Activated T-cell treated with anti-CD3 and anti-CD28 coated beads, Interleukin-2, amount 50 U/mL, for 4 hours (primary cell): ENCODE measurements around the gene DDIT4. TPM values are rescaled to one million over a fixed set of nuclear protein-coding genes. Genes with fewer than 3 reads are reported as not detected.
"Not testable (repeated sequence)": the region's sequence is repeated elsewhere in the genome, so short reads cannot be mapped to it uniquely, and the experiment has no call there.

ENCODE experiments used
- ATAC-seq, 2 donors: fragments of 200-7000 bp; cut with Tn5 transposase; one replicate each; pipeline ENCODE4 v1.10.0; 2021
- DNase-seq: peaks from one replicate; pipeline ENCODE4 v3.0.0-alpha.2; 2020
- H3K27me3 Mint-ChIP-seq: one replicate; pipeline ENCODE4 v1.8.0; 2021; ENCODE audit warnings: low read depth, mixed read lengths
- H3K36me3 Mint-ChIP-seq: one replicate; pipeline ENCODE4 v1.8.0; 2022; ENCODE audit warnings: mixed read lengths; ENCODE audit not compliant: insufficient read depth
- H3K4me1 Mint-ChIP-seq: one replicate; pipeline ENCODE4 v1.8.0; 2021; ENCODE audit warnings: low read depth, mixed read lengths
- H3K4me3 Mint-ChIP-seq: one replicate; pipeline ENCODE4 v1.8.0; 2021; ENCODE audit warnings: mild to moderate bottlenecking, moderate library complexity, mixed read lengths
- H3K9me3 Mint-ChIP-seq: one replicate; pipeline ENCODE4 v1.8.0; 2021; ENCODE audit warnings: mixed read lengths
- total RNA-seq, 3 donors: library from RNA; stranded (reverse); gene quantifications; one replicate each; pipeline ENCODE4 v1.2.1, GENCODE V29; 2021

DDIT4 gene, protein sequence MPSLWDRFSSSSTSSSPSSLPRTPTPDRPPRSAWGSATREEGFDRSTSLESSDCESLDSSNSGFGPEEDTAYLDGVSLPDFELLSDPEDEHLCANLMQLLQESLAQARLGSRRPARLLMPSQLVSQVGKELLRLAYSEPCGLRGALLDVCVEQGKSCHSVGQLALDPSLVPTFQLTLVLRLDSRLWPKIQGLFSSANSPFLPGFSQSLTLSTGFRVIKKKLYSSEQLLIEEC
- total RNA-seq, result 100 to 1,000 TPM; 240 to 268 (median 263) TPM

DNA sequence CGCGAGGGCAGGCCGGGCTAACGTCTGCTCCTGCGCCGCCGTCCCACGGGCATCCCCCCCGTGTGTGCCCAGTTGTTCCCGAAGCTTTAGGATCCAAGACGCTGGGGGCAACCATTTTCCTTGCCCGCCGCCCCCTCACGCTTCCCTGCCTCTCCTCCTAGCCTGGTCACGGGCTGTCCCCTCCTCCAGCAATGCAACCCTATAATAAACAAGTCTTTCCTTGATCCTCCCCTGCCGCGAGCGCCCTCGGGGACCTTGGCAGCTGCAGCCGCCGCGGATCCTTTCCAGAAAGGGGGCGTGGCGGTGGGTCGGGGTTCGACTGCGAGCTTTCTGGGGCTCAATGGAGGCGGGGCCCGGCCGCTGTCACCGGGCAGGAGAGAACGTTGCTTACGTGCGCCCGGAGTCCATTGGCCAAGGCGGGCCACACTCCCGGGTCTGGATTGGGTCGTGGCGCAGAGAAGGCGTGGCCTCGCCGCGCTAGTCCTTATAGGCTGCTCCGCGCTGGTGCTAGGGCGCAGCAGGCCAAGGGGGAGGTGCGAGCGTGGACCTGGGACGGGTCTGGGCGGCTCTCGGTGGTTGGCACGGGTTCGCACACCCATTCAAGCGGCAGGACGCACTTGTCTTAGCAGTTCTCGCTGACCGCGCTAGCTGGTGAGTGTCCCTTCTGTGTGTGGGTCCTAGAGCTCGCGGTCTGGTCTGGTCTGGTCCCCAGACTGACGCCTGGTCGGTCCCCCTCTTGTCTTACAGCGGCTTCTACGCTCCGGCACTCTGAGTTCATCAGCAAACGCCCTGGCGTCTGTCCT lies at the start of gene DDIT4:
DDIT4 (plus strand) TSS at position 515 of the 803 bp plus-strand sequence. CDS start 293 bp downstream, outside the sequence.
- Mint-ChIP-seq H3K36me3 (peaks cover 25% of the 10 kb centered on the region), H3K9me3 (no peaks in the 10 kb centered on the region), H3K4me3 (peak within 1 kb of the TSS; percentile 98), H3K4me1 (peaks cover 42% of the 10 kb centered on the region), H3K27me3 (no peaks in the 10 kb centered on the region)
- DNase-seq (peak; percentile 97), ATAC-seq (peak; percentile 93 to 95)

DNA sequence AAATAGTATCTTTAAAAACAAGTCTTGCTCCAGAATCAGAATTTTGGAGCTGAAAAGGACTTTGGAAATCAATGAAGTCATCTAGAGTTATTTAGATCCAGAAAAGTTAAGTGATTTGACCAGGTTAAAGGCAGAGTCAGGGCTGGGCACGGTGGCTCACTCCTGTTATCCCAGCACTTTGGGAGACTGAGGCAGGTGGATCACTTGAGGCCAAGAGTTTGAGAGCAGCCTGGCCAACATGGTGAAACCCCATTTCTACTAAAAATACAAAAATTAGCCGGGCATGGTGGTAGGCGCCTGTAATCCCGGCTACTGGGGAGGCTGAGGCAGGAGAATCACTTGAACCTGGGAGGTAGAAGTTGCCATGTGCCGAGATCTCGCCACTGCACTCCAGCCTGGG lies 49.5 kb upstream of the DDIT4 start:
- not testable (repeated sequence) for H3K9me3 Mint-ChIP-seq, DNase-seq, H3K4me3 Mint-ChIP-seq, ATAC-seq, H3K27me3 Mint-ChIP-seq
- H3K36me3 Mint-ChIP-seq, result peaks cover 18% of the 10 kb centered on the region
- peaks cover 52% of the 10 kb centered on the region for H3K4me1 Mint-ChIP-seq

DNA sequence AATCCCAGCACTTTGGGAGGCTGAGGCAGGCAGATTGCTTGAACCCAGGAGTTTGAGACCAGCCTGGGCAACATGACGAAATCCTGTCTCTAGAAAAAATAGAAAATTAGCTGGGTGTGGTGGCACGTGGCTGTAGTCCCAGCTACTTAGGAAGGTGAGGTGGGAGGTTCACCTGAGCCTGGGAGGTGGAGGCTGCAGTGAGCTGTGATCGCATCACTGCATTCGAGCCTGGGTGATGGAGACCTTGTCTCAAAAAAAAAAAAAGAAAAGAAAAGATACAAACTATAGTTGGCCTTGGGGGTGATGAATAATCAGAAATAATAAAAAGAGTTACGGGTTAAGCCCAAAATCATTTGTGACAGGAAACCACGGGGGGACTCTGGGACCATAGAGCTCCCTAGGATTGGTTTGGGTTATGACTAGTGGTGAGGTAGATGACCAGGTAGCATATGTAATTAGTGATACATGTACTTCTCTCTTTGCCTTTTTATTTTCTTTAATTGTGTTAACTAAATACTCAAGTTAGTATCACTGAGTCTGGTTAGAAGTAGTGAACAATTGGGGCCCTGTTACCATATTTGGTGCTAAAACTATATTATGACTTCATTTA lies 47.2 kb upstream of the DDIT4 start:
- Mint-ChIP-seq H3K27me3 (no peaks in the 10 kb centered on the region), H3K4me1 (peaks cover 51% of the 10 kb centered on the region), H3K4me3 (no peak overlapping the region), H3K36me3 (peaks cover 25% of the 10 kb centered on the region), H3K9me3 (no peaks in the 10 kb centered on the region)
- ATAC-seq (no peak), DNase-seq (no peak)

DNA sequence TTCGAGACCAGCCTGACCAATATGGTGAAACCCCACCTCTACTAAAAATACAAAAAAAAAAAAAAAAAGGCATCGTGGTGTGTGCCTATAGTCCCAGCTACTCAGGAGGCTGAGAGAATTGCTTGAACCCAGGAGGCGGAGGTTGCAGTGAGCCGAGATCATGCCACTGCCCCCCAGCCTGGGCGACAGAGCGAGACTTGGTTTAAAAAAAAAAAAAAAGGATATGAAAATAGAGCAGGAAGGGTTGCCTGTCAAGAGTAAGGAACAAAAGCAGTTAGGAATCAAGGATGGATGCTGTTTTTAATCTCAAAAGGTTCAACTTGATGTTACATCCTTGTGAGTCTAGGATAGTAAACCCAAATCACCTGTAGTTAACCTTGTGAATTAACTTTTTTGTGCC lies 45.9 kb upstream of the DDIT4 start:
- Mint-ChIP-seq H3K9me3 (no peaks in the 10 kb centered on the region), H3K27me3 (no peaks in the 10 kb centered on the region), H3K4me3 (no peak overlapping the region), H3K36me3 (peaks cover 26% of the 10 kb centered on the region), H3K4me1 (peaks cover 47% of the 10 kb centered on the region)
- DNase-seq, result no peak
- no peak for ATAC-seq

DNA sequence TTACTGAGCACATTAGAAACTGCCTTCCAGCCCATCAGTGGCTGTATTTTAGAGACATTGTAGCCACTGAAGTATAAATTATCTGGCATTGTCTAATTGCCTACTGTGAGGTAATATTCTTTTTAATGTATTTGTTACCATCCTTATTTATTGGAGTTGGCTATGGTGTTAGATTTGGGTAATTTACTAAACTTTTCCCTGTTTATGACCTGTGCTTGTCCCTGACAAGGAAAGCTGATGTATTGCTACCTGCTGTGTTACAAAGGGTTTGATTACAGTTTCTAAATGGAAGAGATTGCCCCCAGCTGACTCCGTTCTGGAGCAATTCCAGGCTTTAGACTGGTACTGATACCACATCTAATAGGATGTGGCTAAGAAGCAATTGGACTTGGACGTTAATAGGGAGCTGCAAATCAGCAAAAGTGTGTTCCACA lies 45.4 kb upstream of the DDIT4 start:
- peaks cover 43% of the 10 kb centered on the region for H3K4me1 Mint-ChIP-seq
- H3K4me3 Mint-ChIP-seq, result no peak overlapping the region
- no peaks in the 10 kb centered on the region for H3K9me3 Mint-ChIP-seq
- no peaks in the 10 kb centered on the region for H3K27me3 Mint-ChIP-seq
- H3K36me3 Mint-ChIP-seq, result peaks cover 30% of the 10 kb centered on the region
- ATAC-seq (no peak), DNase-seq (no peak)

DNA sequence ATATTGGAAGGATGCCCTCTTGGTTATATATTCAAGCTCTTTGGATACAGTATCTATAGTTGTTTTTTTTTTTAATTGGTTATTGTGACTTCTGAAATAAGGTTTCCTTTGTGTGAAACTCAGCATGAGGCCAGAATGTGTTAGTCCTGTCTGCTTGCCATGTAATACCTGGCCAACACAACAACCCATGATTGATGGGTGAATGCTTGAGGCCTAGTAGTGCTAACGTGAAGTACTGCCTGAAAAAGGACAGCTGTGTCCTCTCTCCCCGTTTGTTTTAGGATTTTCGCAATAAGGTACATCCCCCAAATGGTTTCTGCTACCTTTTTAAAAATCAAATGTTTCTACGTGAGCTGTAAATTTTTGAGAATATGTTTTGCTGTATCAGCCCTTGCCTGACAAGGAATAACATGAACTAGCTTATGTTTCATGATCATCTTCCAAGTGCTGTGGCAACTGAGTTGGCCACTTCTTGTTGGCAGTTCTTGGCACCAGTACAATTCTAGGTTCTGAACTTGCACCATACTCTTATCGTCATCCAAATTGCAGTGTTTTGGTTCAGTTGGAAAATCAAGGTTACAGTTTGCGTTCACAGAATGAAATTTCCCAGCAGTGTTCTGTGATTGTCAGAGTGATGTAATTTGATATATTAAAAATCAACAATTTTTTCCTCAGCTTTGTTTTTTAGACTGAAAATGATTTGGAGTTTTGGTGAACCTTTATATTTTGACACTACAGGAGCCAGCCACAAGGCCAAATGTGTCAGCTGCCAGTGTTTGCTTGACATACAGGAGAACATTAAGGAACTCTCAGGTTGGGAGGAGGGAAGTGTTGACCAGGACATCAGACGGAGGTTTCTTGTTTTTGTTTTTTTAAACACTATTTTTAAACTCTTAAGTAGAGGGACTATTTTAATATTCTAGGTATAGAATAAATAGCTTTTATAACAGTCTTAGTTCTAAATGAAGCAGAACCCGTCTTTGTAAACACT lies 44.2 kb upstream of the DDIT4 start:
- no peak for ATAC-seq
- no peaks in the 10 kb centered on the region for H3K9me3 Mint-ChIP-seq
- H3K36me3 Mint-ChIP-seq, result peaks cover 25% of the 10 kb centered on the region

DNA sequence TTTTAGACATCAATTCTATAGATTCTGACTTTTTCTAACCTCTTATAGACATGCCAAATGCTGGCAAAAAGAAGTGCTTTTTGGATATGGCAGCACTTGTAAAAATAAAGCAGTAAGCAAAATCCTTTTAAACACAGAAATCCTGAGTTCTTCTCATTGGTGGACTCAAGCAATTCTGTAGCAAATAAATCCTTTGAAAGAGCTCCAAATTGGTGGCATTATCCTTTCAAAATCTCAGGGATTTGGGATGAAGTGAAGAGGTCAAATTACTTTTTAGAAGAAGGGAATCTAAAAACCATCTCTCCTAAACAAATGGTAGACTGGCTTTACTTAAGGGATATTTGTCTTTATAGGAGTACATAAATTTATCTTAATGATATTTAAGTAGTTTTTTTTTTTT lies 40.1 kb upstream of the DDIT4 start:
- Mint-ChIP-seq H3K4me1 (peaks cover 15% of the 10 kb centered on the region), H3K36me3 (peaks cover 34% of the 10 kb centered on the region), H3K9me3 (no peaks in the 10 kb centered on the region), H3K4me3 (no peak overlapping the region), H3K27me3 (no peaks in the 10 kb centered on the region)
- DNase-seq (no peak), ATAC-seq (no peak)

More for the DNA sequence above, 44.2 kb upstream of the DDIT4 start:
- H3K4me3 Mint-ChIP-seq, result no peak overlapping the region
- no peak for DNase-seq
- H3K27me3 Mint-ChIP-seq, result no peaks in the 10 kb centered on the region
- H3K4me1 Mint-ChIP-seq, result peaks cover 34% of the 10 kb centered on the region

DNA sequence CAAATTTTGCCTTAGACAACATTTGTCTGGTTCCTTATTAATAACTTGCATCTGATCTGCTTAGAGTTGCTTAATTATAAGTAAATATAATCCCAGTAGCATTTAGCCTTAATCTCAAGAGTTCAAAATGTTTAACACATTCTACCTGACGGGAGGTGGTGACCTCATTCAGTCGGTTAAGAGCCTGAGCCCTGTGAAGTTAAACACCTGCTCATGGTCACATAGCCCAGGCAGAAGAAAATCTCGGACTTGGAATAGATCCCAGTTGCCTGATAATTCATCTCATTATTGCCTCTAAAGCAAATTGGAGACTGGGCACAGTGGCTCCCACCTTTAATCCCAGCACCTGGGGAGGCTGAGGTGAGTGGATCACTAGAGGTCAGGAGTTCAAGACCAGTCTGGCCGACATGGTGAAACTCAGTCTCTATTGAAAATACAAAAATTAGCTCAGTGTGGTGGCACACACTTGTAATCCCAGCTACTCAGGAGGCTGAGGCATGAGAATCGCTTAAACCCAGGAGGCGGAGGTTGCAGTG lies 39.1 kb upstream of the DDIT4 start:
- H3K9me3 Mint-ChIP-seq, result no peaks in the 10 kb centered on the region
- H3K27me3 Mint-ChIP-seq, result no peaks in the 10 kb centered on the region
- ATAC-seq (no peak), DNase-seq (no peak)
- no peak overlapping the region for H3K4me3 Mint-ChIP-seq
- peaks cover 8% of the 10 kb centered on the region for H3K4me1 Mint-ChIP-seq
- peaks cover 30% of the 10 kb centered on the region for H3K36me3 Mint-ChIP-seq

DNA sequence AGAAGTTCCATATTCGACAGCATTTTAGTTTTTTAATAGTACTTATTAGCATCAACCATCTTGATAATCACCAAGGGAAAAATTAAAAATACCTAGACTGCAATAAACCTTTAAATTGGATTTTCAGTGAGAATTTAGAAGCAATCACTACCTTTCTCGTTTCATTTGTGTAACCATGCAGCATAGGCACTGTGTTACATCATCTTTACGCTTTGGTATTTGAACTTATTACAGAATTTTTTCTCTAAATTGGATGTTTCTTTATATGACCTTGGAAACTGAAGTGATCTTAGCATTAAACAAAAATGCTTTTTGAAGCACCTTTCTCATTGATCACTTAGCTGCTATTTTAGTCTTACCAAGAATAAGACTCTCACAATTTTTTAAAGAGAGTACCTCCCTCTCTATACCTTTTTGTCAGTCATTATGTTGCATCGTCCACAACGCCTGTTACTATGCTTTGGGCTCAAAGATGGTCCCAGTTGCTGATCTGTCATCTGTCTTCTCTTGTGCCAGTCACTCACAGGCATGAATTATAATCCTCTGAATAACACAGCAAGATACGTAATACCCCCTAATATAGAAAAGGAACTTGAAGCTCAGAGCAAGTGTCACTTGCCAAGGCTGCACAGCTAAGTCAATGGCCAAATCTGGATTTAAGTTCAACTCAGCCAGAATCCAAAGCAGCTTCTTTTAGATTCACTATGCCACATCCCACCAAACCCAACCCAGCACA lies 38.0 kb upstream of the DDIT4 start:
- no peaks in the 10 kb centered on the region for H3K27me3 Mint-ChIP-seq
- ATAC-seq, result no peak
- no peak for DNase-seq
- peaks cover 8% of the 10 kb centered on the region for H3K4me1 Mint-ChIP-seq
- H3K4me3 Mint-ChIP-seq, result no peak overlapping the region
- peaks cover 30% of the 10 kb centered on the region for H3K36me3 Mint-ChIP-seq
- no peaks in the 10 kb centered on the region for H3K9me3 Mint-ChIP-seq

DNA sequence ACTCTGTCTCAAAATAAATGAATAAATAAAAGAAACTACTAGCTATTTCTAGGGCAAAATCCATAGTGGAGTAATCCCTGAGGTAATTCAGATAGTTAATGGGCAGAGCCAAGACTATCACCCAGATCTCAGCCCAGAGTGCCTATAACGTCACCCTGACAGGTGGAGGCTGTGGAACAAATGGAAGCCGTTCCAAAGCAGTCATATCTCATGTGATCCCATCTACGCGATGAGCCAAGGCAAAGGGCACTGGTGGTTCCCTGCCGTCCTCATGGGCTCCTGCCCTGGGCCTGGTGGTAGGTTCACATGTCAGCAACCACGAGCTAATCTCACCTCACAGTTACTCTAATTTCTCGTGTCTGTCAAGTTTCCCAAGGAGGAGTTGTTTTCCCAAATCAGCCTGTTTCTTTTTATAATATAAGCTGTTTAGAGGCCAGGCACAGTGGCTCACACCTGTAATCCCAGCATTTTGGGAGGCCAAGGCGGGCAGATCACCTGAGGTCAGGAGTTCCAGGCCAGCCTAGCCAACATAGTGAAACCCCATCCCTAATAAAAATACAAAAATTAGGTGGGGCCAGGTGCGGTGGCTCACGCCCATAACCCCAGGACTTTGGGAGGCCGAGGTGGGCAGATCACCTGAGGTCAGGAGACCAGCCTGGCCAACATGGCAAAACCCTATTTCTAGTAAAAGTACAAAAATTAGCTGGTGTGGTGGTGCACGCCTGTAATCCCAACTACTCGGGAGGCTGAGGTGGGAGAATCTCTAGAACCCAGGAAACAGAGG lies 35.1 kb upstream of the DDIT4 start:
- Mint-ChIP-seq H3K36me3 (peaks cover 20% of the 10 kb centered on the region), H3K4me3 (no peak overlapping the region), H3K9me3 (no peaks in the 10 kb centered on the region), H3K27me3 (no peaks in the 10 kb centered on the region), H3K4me1 (peaks cover 29% of the 10 kb centered on the region)
- ATAC-seq, result no peak
- no peak for DNase-seq

DNA sequence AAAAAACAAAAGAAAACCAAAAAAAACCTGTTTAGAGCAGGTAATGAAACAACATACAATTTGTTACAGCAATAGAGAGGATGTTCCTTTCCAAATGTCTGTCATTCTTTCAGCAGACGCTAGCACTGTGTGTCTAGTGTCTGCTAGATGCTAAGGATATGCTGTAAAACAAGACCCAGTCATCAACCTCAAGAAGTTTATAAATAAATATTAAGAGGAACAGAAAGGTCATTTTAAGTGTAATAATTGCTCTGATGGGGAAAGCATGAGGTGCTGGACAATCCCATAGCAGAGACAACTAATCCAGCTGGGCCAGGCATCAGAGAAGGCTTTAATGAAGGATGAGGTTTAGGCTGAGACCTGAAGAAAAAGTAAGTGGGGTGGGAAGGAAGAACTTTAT lies 34.3 kb upstream of the DDIT4 start:
- Mint-ChIP-seq H3K9me3 (no peaks in the 10 kb centered on the region), H3K4me3 (no peak overlapping the region), H3K27me3 (no peaks in the 10 kb centered on the region), H3K4me1 (peaks cover 37% of the 10 kb centered on the region), H3K36me3 (peaks cover 20% of the 10 kb centered on the region)
- no peak for ATAC-seq
- DNase-seq, result no peak

DNA sequence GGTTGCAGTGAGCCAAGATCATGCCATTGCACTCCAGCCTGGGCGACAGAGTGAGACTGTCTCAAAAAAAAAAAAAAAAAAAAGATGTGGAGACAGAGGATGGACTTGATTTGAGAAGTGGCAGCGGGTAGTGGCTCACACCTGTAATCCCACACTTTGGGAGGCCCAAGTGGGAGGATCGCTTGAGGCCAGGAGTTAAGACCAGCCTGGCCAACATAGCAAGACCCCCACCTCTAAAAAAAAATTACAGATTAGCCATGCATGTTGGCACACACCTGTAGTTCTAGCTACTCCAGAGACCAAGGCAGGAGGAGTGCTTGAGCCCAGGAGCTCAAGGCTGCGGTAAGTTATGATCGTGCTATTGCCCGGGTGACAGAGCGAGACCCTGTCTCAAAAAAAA lies 33.4 kb upstream of the DDIT4 start:
- Mint-ChIP-seq H3K36me3 (peaks cover 16% of the 10 kb centered on the region), H3K27me3 (no peaks in the 10 kb centered on the region), H3K4me3 (no peak overlapping the region), H3K4me1 (peaks cover 46% of the 10 kb centered on the region), H3K9me3 (no peaks in the 10 kb centered on the region)
- no peak for DNase-seq
- no peak for ATAC-seq
